ENCODE measurements around the gene DSCAM.

- TF ChIP-seq CTCF (IDR thresholded peaks at IDR 0.05) (no peak), POLR2A (IDR thresholded peaks at IDR 0.05) (no peak)
These were observed 830.7 kb downstream of the DSCAM start for GRCh38 chr21:40016234-40016633.
